GM12878 (cell line): ENCODE measurements around the gene USP38. TPM values are rescaled to one million over a fixed set of nuclear protein-coding genes. Genes with fewer than 3 reads are reported as not detected.

ENCODE experiments used
- ATAC-seq: fragments of 200-7000 bp; cut with Tn5 transposase; 3 replicates; pipeline ENCODE4 v1.9.1; 2020; ENCODE audit warnings: mild to moderate bottlenecking, moderate library complexity
- BruUV-seq: library from RNA; stranded (reverse); fragments of 400-500 nt; replicated peaks from 2 replicates; lab custom pipeline; 2021; lab: Mats Ljungman, UMichigan
- CTCF ChIA-PET: fragments of 300-600 bp; sonication (Branson Sonifier 250); formaldehyde crosslinking; extraction: SDS; loops from one replicate; lab custom pipeline; 2021; ENCODE audit warnings: inconsistent platforms; lab: Yijun Ruan, JAX
- POLR2A ChIA-PET: fragments of 350-600 bp; formaldehyde crosslinking; extraction: SDS; loops from one replicate; lab custom pipeline; 2021; ENCODE audit warnings: inconsistent platforms; lab: Charles Lee
- RAD21 ChIA-PET: fragments of 300-600 bp; sonication (Branson Sonifier 250); formaldehyde crosslinking; loops from one replicate; lab custom pipeline; 2023; ENCODE audit warnings: antibody characterized with exemption; ENCODE audit not compliant: unreplicated experiment; lab: Charles Lee
- SMC1A ChIA-PET: fragments of 300-600 bp; sonication (Branson Sonifier 250); formaldehyde crosslinking; loops from one replicate; lab custom pipeline; 2023; ENCODE audit not compliant: unreplicated experiment, uncharacterized antibody; lab: Charles Lee
- DNase-seq: peaks from one replicate; pipeline ENCODE4 v3.0.0-alpha.2; 2011; ENCODE audit warnings: low read depth, low spot score
- FAIRE-seq: peaks from 3 replicates; lab custom pipeline; 2011; peaks lifted over from hg19 to GRCh38; lab: Jason Lieb, UNC
- H2AFZ ChIP-seq: 2 replicates; pipeline ENCODE4 v1.6.0; 2011; ENCODE audit warnings: low read depth, low read length, control low read depth; ENCODE audit not compliant: control insufficient read depth
- H3K27ac ChIP-seq: 2 replicates; pipeline ENCODE4 v1.5.1; 2011; ENCODE audit warnings: control low read depth; ENCODE audit not compliant: control insufficient read depth, insufficient read depth
- H3K27me3 ChIP-seq, 2 experiments: replicated peaks in 1 of 2; 2 replicates each; pipeline versions ENCODE4 v1.6.0 to v1.6.1; 2011; ENCODE audit warnings: low read length in 1 of 2; ENCODE audit not compliant: control insufficient read depth in 2 of 2, insufficient read depth in 2 of 2
- H3K36me3 ChIP-seq, 2 experiments: 2 replicates each; pipeline ENCODE4 v1.5.1; 2011; ENCODE audit warnings: low read length in 1 of 2; ENCODE audit not compliant: control insufficient read depth in 2 of 2, insufficient read depth in 2 of 2
- H3K4me1 ChIP-seq: 2 replicates; pipeline ENCODE4 v1.6.1; 2011; ENCODE audit warnings: mild to moderate bottlenecking, low read length, moderate library complexity, mixed read lengths; ENCODE audit not compliant: control insufficient read depth, insufficient read depth
- H3K4me2 ChIP-seq: 2 replicates; pipeline ENCODE4 v1.6.0; 2011; ENCODE audit warnings: control low read depth; ENCODE audit not compliant: control insufficient read depth, insufficient read depth
- H3K4me3 ChIP-seq: fragments of 200-600 bp; sonication (generic); 2 replicates; pipeline ENCODE4 v1.5.1; 2016
- H3K79me2 ChIP-seq: 2 replicates; pipeline ENCODE4 v1.6.0; 2011; ENCODE audit warnings: low read length; ENCODE audit not compliant: control insufficient read depth, insufficient read depth
- H3K9ac ChIP-seq: 2 replicates; pipeline ENCODE4 v1.8.0; 2011; ENCODE audit warnings: low read length, control low read depth, mixed read lengths; ENCODE audit not compliant: control insufficient read depth, insufficient read depth
- H3K9me3 ChIP-seq: replicated peaks from 3 replicates; pipeline ENCODE4 v1.5.1; 2011; ENCODE audit warnings: mild to moderate bottlenecking, low read length; ENCODE audit not compliant: control insufficient read depth, insufficient read depth
- H4K20me1 ChIP-seq: 2 replicates; pipeline ENCODE4 v1.6.0; 2011; ENCODE audit not compliant: control insufficient read depth, insufficient read depth
- ATF2 ChIP-seq: IDR thresholded peaks from 2 replicates; pipeline ENCODE4 v1.6.1; 2012; ENCODE audit warnings: low read length, inconsistent platforms
- ATF3 ChIP-seq: IDR thresholded peaks from 2 replicates; pipeline ENCODE4 v1.6.1; 2011; ENCODE audit warnings: low read depth, mild to moderate bottlenecking, low read length, moderate library complexity, borderline replicate concordance; ENCODE audit errors: extremely low read depth
- ATF7 ChIP-seq: fragments of 450-650 bp; IDR thresholded peaks from 2 replicates; pipeline ENCODE4 v1.6.1; 2016; ENCODE audit warnings: low read depth, mild to moderate bottlenecking
- BACH1 ChIP-seq: fragments of 450-650 bp; IDR thresholded peaks from 2 replicates; pipeline ENCODE4 v1.6.1; 2017; ENCODE audit warnings: mild to moderate bottlenecking, borderline replicate concordance
- E4F1 ChIP-seq: fragments of 450-650 bp; IDR thresholded peaks from 2 replicates; pipeline ENCODE4 v1.6.1; 2018; ENCODE audit warnings: borderline replicate concordance, mild to moderate bottlenecking; ENCODE audit not compliant: partially characterized antibody
- FOXK2 ChIP-seq: fragments of 450-650 bp; IDR thresholded peaks from 2 replicates; pipeline ENCODE4 v1.6.1; 2017; ENCODE audit warnings: mild to moderate bottlenecking, moderate library complexity
- IRF4 ChIP-seq: IDR thresholded peaks from 2 replicates; pipeline ENCODE4 v1.6.1; 2011; ENCODE audit warnings: low read depth, low read length
- IRF5 ChIP-seq: fragments of 450-650 bp; IDR thresholded peaks from 2 replicates; pipeline ENCODE4 v1.6.1; 2017; ENCODE audit warnings: borderline replicate concordance
- JUNB ChIP-seq: IDR thresholded peaks from 2 replicates; pipeline ENCODE4 v1.6.1; 2016; ENCODE audit warnings: antibody characterized with exemption, mild to moderate bottlenecking
- JUND ChIP-seq: IDR thresholded peaks from 2 replicates; pipeline ENCODE4 v1.6.1; 2012; ENCODE audit warnings: low read depth, mild to moderate bottlenecking, low read length, improper control_type of control experiment, moderate library complexity
- KLF5 ChIP-seq: fragments of 450-650 bp; IDR thresholded peaks from 2 replicates; pipeline ENCODE4 v1.6.1; 2014; ENCODE audit warnings: mild to moderate bottlenecking; ENCODE audit not compliant: partially characterized antibody
- MTA2 ChIP-seq: fragments of 450-650 bp; IDR thresholded peaks from 2 replicates; pipeline ENCODE4 v1.6.1; 2016; ENCODE audit warnings: low read depth, mild to moderate bottlenecking, moderate library complexity
- MYB ChIP-seq: fragments of 150-350 bp; IDR thresholded peaks from 2 replicates; pipeline ENCODE4 v1.6.1; 2014; ENCODE audit warnings: mild to moderate bottlenecking, low read depth, low read length, borderline replicate concordance
- PKNOX1 ChIP-seq: fragments of 450-650 bp; IDR thresholded peaks from 2 replicates; pipeline ENCODE4 v1.6.1; 2016; ENCODE audit warnings: mild to moderate bottlenecking
- RFX5 ChIP-seq: IDR thresholded peaks from 2 replicates; pipeline ENCODE4 v1.6.1; 2011; ENCODE audit warnings: low read depth, low read length, improper control_type of control experiment
- SREBF2 ChIP-seq: IDR thresholded peaks from 2 replicates; pipeline ENCODE4 v1.6.1; 2012; ENCODE audit warnings: mild to moderate bottlenecking, low read length
- USF1 ChIP-seq: IDR thresholded peaks from 2 replicates; pipeline ENCODE4 v1.6.1; 2011; ENCODE audit warnings: borderline replicate concordance, low read depth, mild to moderate bottlenecking, moderate library complexity, mixed read lengths, low read length; ENCODE audit not compliant: insufficient read depth; ENCODE audit errors: extremely low read length
- YBX1 ChIP-seq: fragments of 450-650 bp; IDR thresholded peaks from 2 replicates; pipeline ENCODE4 v1.6.1; 2016; ENCODE audit warnings: antibody characterized with exemption
- WGBS: methylation state at CpG from one replicate; pipeline ENCODE4 v1.1.6; 2016; ENCODE audit warnings: low lambda C conversion rate; ENCODE audit not compliant: insufficient replicate concordance, insufficient coverage; ENCODE audit errors: missing lambda C conversion rate; 5-methylcytosine and 5-hydroxymethylcytosine counted together
- in situ Hi-C: fragments of 300-500 bp; cut with MboI; formaldehyde crosslinking; loops from 9 replicates; pipeline ENCODE4 v1.14.3; 2018; ENCODE audit warnings: mixed read lengths
- intact Hi-C: fragments of 100-400 bp; cut with micrococcal nuclease; formaldehyde crosslinking; loops from one replicate; pipeline ENCODE4 v1.14.2; 2022; ENCODE audit not compliant: unreplicated experiment
- polyA plus RNA-seq, 11 experiments: library from polyadenylated mRNA; depleted of rRNA in 4 of 11; unstranded in 6 of 11; stranded (reverse) in 5 of 11; fragments of >200 nt; fragmentation: Nextera tagmentation in 4 of 11; fragmentation: Illumina TruSeq in 1 of 11; extraction: Ambion mirVana in 4 of 11; extraction: Trizol in 1 of 11; gene quantifications; 1 replicate in 1 of 11; 2 replicates in 10 of 11; pipeline versions ENCODE4 v1.2.1 to v1.2.3, GENCODE V29; 2011 to 2016; ENCODE audit warnings: inconsistent platforms in 2 of 11, missing spikeins in 2 of 11, low read depth in 1 of 11
- total RNA-seq, 4 experiments: library from RNA; depleted of rRNA in 3 of 4; stranded (reverse); fragments of >200 nt in 3 of 4; fragmentation: Illumina TruSeq in 1 of 4; extraction: Trizol in 1 of 4; gene quantifications; 2 replicates each; pipeline versions ENCODE4 v1.2.1 to v1.2.3, GENCODE V29; 2013 to 2021

Gene USP38
- total and polyA plus RNA-seq, 10 of the 15 experiments (the other 5 are each of a cell fraction or from before 2014, with no cell fraction given): 4.4 to 19.0 (median 14.7) TPM

GRCh38 chr4:143256456-143256855 lies 71.7 kb downstream of the USP38 start:
- ChIA-PET CTCF (no interaction called here), RAD21 (no interaction called here), POLR2A (interaction anchor here (0.8 kb wide), 1 partner anchor 32 kb away, joined by 3 read pairs; no protein-coding TSS in a partner anchor), SMC1A (interaction anchor here (1.0 kb wide), 1 partner anchor 13 kb away, joined by 3 read pairs; no protein-coding TSS in a partner anchor)
- FAIRE-seq (no peak), DNase-seq (no peak), ATAC-seq (no peak)
- Histone ChIP-seq H3K9ac (no peak overlapping the region), H3K4me1 (no peaks in the 10 kb centered on the region), H3K27me3 (no peaks in the 10 kb centered on the region; a peak in 1 of 4 replicates), H4K20me1 (no peaks in the 10 kb centered on the region), H2AFZ (no peak overlapping the region), H3K79me2 (no peaks in the 10 kb centered on the region), H3K4me3 (no peak overlapping the region), H3K36me3 (no peaks in the 10 kb centered on the region), H3K9me3 (no peaks in the 10 kb centered on the region), H3K4me2 (no peak overlapping the region), H3K27ac (no peak overlapping the region)
- BruUV-seq: no TSS peak
- intact Hi-C loops (no loop called here), in situ Hi-C loops (no loop called here)
- WGBS: 22% methylated on average over 2 of the region's 2 CpGs
- TF ChIP-seq USF1 (no peak), E4F1 (no peak), IRF4 (no peak), ATF3 (no peak), SREBF2 (no peak), FOXK2 (no peak), JUNB (no peak), MTA2 (no peak), KLF5 (no peak), ATF2 (no peak), IRF5 (no peak), JUND (no peak), BACH1 (no peak), MYB (no peak), RFX5 (no peak), ATF7 (no peak), YBX1 (no peak), PKNOX1 (no peak)
